Stimulated activated effector memory CD8-positive, alpha-beta T cell treated with anti-CD3 and anti-CD28 coated beads, Interleukin-12 subunit alpha, Interleukin-12 subunit beta, amount 100 ng/mL, for 72 hours (primary cell): ENCODE measurements around the gene UHRF1.
"Not testable (repeated sequence)": the region's sequence is repeated elsewhere in the genome, so short reads cannot be mapped to it uniquely, and the experiment has no call there.

Experiments
- ATAC-seq: fragments of 150-1000 bp; cut with Tn5 transposase; 2 replicates; pipeline ENCODE4 v1.10.0; 2021
- DNase-seq, 2 donors: peaks; one replicate each; pipeline ENCODE4 v3.0.0; 2021 to 2022; ENCODE audit warnings: low spot score in 2 of 2
- H3K27ac Mint-ChIP-seq: one replicate; pipeline ENCODE4 v1.8.0; 2022; ENCODE audit warnings: mild to moderate bottlenecking, mixed read lengths
- H3K36me3 Mint-ChIP-seq: one replicate; pipeline ENCODE4 v1.8.0; 2022; ENCODE audit warnings: mild to moderate bottlenecking, mixed read lengths
- H3K4me1 Mint-ChIP-seq: one replicate; pipeline ENCODE4 v1.8.0; 2022; ENCODE audit warnings: mixed read lengths
- H3K4me3 Mint-ChIP-seq: one replicate; pipeline ENCODE4 v1.8.0; 2022; ENCODE audit warnings: mild to moderate bottlenecking, mixed read lengths
- H3K9me3 Mint-ChIP-seq: one replicate; pipeline ENCODE4 v1.8.0; 2022; ENCODE audit warnings: mixed read lengths

UHRF1 gene

DNA sequence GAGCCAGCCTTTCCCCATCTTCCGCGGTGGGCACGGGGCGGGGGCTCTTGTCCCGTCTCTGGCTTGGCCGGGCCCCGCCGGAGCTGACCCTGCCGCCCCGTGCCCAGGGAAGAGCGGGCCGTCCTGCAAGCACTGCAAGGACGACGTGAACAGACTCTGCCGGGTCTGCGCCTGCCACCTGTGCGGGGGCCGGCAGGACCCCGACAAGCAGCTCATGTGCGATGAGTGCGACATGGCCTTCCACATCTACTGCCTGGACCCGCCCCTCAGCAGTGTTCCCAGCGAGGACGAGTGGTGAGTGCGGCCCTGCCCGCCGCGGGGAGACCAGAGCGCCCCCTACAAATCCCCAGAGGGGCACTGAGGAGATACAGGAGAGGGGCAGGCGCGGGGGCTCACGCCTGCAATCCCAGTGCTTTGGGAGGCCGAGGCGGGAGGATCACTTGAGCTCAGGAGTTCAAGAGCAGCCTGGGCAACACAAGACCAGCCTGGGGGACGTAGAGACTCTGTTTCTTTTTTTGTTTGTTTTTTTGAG lies 32.4 kb downstream of the UHRF1 start:
- not testable (repeated sequence) for H3K27ac Mint-ChIP-seq, H3K9me3 Mint-ChIP-seq, ATAC-seq

DNA sequence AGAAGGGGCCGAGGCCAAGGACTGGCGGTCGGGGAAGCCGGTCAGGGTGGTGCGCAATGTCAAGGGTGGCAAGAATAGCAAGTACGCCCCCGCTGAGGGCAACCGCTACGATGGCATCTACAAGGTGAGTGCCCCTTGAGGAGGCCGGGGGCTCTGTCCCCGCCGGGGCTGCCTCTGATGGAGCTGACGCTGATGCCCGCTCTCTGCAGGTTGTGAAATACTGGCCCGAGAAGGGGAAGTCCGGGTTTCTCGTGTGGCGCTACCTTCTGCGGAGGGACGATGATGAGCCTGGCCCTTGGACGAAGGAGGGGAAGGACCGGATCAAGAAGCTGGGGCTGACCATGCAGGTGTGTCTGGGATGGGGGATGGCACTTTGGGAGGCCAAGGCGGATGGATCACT lies 41.3 kb downstream of the UHRF1 start:
- H3K36me3 Mint-ChIP-seq = peaks cover 100% of the 10 kb centered on the region
- not testable (repeated sequence) for H3K9me3 Mint-ChIP-seq, H3K4me1 Mint-ChIP-seq, DNase-seq, H3K4me3 Mint-ChIP-seq, H3K27ac Mint-ChIP-seq, ATAC-seq

More for the DNA sequence above, 32.4 kb downstream of the UHRF1 start:
- not testable (repeated sequence) for H3K4me1 Mint-ChIP-seq, DNase-seq, H3K4me3 Mint-ChIP-seq
- H3K36me3 Mint-ChIP-seq = peaks cover 99% of the 10 kb centered on the region

DNA sequence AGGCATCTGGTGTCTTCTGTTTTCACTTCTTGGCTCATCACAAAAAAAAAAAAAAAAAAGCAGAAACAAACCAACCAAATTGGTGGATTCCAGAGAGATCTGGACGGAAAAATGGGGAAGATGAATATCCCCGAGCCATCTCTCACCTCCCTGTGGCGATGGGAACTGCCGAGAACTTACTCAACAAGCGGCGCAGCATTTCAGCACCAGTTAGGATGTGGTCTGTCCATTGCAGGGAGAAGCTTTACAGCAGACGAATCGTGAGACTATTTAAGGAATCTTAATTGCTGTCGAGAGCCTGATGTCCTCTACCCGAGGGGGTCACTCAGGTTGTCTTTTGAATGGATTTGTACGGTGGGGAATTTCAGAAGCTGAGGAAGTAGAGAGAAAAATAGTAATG lies 42.4 kb downstream of the UHRF1 start:
- H3K4me1 Mint-ChIP-seq = peaks cover 5% of the 10 kb centered on the region
- ATAC-seq (no peak), DNase-seq (no peak)
- peaks cover 100% of the 10 kb centered on the region for H3K36me3 Mint-ChIP-seq
- no peak overlapping the region for H3K27ac Mint-ChIP-seq
- H3K9me3 Mint-ChIP-seq = no peaks in the 10 kb centered on the region
- no peak overlapping the region for H3K4me3 Mint-ChIP-seq

DNA sequence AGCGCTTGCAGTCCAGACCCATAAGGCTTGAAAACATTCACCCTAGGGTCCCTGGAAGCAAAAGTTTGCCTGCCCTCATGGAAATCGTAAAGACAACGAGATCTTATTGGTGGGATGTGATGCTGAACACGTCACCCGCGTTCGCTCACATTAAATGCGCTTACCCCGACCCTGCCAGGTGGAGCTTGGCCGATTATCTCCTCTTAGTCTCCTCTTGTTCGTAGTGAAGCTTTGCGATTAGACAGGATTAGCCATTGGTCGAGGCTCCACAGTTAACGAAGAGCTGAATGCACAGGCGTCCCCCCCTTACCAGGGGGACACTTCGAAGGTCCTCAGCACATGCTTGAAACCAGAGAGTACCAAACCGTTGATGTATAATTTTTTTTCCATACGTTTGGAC lies 43.6 kb downstream of the UHRF1 start:
- Mint-ChIP-seq H3K4me1 (peaks cover 5% of the 10 kb centered on the region), H3K9me3 (no peaks in the 10 kb centered on the region), H3K4me3 (no peak overlapping the region), H3K27ac (no peak overlapping the region), H3K36me3 (peaks cover 100% of the 10 kb centered on the region)
- no peak for DNase-seq
- no peak for ATAC-seq

DNA sequence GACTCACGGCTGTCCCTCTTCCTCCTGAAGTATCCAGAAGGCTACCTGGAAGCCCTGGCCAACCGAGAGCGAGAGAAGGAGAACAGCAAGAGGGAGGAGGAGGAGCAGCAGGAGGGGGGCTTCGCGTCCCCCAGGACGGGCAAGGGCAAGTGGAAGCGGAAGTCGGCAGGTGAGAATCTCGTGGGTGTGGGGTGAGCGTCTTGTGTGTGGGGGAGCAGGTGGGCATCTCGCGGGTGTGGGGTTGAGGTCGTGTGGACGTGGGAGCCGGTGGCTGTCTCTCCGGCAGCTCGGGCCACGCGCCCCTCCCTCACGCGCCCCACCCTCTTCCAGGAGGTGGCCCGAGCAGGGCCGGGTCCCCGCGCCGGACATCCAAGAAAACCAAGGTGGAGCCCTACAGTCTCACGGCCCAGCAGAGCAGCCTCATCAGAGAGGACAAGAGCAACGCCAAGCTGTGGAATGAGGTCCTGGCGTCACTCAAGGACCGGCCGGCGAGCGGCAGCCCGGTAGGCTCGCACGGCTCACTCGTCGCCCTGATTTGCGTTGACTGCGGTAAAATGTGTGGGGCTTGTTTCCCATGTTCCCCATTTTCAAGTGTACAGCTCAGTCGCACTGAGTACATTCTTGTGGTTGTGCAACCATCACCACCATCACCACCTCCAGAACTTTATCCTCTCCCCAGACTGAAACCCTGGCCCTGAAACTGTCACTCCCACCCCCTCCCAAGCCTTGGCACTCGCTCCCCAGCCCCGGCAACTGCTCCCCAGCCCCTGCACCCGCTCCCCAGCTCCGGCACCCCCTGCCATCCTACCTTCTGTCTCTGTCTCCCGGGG lies 45.2 kb downstream of the UHRF1 start:
- H3K4me3 Mint-ChIP-seq, H3K9me3 Mint-ChIP-seq, DNase-seq, H3K4me1 Mint-ChIP-seq, ATAC-seq: not testable (repeated sequence)
- H3K36me3 Mint-ChIP-seq = peaks cover 100% of the 10 kb centered on the region
- H3K27ac Mint-ChIP-seq = peak overlapping the region; percentile 86

DNA sequence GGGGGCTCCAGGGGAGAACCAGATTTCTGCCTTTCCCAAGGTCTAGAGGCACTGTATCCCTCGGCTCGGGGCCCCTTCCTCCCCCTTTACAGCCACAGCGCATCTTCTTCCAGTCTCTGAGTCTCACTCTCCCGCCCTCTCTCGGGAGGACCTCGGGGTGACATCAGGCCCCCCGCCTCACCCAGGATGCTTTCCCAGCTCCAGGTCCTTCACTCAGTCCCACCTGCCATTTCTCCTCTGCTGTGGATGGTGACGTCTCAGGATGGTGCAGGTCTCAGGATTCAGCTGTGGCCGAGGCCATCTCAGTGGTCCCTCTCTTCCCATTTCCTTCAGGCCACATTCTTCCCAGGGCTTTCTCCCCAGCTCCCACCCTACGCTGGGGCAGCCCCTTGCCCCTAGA lies 46.0 kb downstream of the UHRF1 start:
- DNase-seq (no peak), ATAC-seq (no peak)

DNA sequence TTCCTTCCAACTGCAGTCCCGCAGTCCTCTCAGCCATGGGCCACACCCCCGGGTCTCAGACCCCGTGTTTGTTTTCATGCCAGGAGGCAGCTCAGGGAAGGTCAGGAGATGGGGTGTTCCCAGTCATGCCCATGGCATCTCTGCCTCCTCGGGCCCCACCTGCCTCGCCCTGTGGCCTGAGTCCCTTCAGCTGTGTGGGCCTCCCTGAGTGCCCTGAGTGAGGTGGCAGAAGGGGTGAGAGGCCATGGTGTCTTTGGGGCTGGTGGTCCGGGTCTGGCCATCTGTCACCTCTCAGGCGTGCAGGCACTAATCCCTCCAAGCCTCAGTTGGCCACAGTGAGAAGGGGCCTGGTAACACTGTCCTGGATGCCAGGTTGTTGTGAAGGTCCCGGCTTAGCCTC lies 48.7 kb downstream of the UHRF1 start:
- H3K4me1 Mint-ChIP-seq = peaks cover 5% of the 10 kb centered on the region
- ATAC-seq (no peak), DNase-seq (no peak)
- H3K9me3 Mint-ChIP-seq = no peaks in the 10 kb centered on the region
- peaks cover 96% of the 10 kb centered on the region for H3K36me3 Mint-ChIP-seq
- H3K4me3 Mint-ChIP-seq = no peak overlapping the region
- no peak overlapping the region for H3K27ac Mint-ChIP-seq

More for the DNA sequence above, 46.0 kb downstream of the UHRF1 start:
- Mint-ChIP-seq H3K36me3 (peaks cover 100% of the 10 kb centered on the region), H3K4me3 (no peak overlapping the region), H3K9me3 (no peaks in the 10 kb centered on the region), H3K27ac (peak overlapping the region; percentile 86), H3K4me1 (peaks cover 5% of the 10 kb centered on the region)

DNA sequence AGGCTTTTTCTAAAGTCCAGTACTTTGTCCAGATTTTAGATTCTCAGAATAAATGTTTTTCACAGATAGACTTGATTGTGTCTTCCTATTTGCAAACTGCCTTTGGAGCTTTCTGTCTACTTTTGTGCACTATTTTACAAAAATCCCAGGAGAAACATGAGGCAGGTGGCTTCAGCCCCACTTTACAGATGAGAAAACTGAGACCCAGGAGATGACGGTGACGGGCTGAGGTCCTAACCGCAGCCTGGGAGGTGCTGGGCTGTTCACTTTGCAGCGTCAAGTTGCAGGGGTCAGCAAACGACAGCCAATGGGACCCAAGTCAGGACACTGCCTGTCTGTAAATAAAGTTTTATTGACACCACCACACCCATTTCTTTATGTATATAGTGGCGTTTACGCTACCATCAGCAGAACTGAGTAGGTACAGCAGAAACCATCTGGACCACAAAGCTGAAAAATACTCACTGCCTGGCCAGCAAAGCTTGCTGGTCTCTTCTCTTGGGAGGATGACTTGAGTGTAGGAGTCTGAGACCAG lies 52.9 kb downstream of the UHRF1 start:
- Mint-ChIP-seq H3K27ac (no peak overlapping the region), H3K9me3 (no peaks in the 10 kb centered on the region), H3K4me1 (peaks cover 2% of the 10 kb centered on the region), H3K36me3 (peaks cover 75% of the 10 kb centered on the region), H3K4me3 (no peak overlapping the region)
- ATAC-seq (no peak), DNase-seq (no peak)

DNA sequence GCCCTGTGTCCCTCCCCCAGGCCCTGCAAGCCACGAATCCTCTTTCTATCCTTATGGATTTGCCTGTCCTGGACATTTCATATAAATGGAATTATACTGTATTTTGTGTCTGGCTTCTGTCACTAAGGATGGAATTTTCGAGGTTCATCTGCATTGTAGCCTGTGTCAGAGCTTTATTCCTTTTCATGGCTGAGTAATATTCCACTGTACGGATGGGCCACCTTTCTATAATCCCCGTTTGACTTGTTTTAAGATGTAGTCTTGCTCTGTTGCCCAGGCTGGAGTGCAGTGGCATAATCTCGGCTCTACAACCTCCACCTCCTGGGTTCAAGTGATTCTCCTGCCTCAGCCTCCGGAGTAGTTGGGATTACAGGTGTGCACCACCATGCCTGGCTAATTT lies 55.8 kb downstream of the UHRF1 start:
- no peak for ATAC-seq
- peaks cover 67% of the 10 kb centered on the region for H3K36me3 Mint-ChIP-seq
- H3K4me1 Mint-ChIP-seq = peaks cover 24% of the 10 kb centered on the region
- no peak for DNase-seq
- H3K9me3 Mint-ChIP-seq = no peaks in the 10 kb centered on the region
- H3K27ac Mint-ChIP-seq = no peak overlapping the region
- no peak overlapping the region for H3K4me3 Mint-ChIP-seq

DNA sequence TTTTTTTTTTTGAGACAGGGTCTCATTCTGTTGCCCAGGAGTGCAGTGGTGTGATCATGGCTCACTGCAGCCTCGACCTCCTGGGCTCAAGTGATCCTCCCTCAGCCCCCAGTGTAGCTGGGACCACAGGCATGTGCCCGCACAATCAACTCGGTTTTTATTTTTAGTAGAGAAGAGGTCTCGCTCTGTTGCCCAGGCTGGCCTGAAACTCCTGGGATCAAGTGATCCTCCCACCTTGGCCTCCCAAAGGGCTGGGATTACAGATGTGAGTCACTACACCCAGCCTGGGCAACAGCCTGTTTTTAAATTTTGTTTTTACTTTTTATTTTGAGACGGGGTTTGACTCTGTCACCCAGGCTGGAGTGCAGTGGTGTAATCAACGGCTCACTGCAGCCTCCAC lies 57.3 kb downstream of the UHRF1 start:
- peaks cover 39% of the 10 kb centered on the region for H3K4me1 Mint-ChIP-seq
- no peak overlapping the region for H3K4me3 Mint-ChIP-seq
- no peak for ATAC-seq
- H3K9me3 Mint-ChIP-seq = no peaks in the 10 kb centered on the region
- no peak for DNase-seq
- peaks cover 61% of the 10 kb centered on the region for H3K36me3 Mint-ChIP-seq
- peak overlapping the region; percentile 50 for H3K27ac Mint-ChIP-seq

DNA sequence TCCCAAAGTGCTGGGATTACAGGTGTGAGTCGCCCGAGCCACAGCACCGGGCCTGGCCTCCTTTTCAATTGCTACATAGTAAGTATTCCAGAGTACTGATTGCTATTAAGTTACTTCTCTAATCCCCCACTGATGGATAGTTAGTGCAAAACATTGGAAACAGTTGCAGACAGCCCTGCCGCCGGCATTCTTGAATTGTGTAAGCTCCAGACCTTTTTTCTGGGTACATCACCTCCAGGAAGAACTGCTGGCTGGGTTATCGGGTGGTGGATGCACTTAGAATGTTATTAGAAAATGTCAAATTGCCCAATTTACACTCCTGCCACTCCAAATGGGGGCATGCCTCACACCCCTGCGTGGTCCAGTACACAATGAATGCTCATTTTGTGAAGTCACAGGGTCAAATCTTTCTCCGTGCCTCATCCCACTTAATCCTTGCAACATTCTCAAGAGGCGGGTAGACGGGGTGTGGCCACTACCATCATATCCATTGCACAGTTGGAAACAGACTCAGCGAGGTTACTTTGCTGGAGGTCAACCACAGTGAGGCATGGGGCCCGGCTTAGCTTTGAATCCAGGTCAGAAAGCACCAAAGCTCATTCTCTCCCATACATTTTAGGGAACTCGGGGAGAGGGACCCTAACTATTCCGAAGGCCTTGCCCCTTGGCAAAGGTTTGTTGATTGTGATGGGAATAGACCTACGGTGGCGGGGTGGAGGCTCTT lies 58.6 kb downstream of the UHRF1 start:
- Mint-ChIP-seq H3K9me3 (no peaks in the 10 kb centered on the region), H3K4me1 (peaks cover 52% of the 10 kb centered on the region), H3K4me3 (peak overlapping the region; percentile 98), H3K36me3 (peaks cover 48% of the 10 kb centered on the region), H3K27ac (peak overlapping the region; percentile 97)
- ATAC-seq = no peak
- no peak for DNase-seq

DNA sequence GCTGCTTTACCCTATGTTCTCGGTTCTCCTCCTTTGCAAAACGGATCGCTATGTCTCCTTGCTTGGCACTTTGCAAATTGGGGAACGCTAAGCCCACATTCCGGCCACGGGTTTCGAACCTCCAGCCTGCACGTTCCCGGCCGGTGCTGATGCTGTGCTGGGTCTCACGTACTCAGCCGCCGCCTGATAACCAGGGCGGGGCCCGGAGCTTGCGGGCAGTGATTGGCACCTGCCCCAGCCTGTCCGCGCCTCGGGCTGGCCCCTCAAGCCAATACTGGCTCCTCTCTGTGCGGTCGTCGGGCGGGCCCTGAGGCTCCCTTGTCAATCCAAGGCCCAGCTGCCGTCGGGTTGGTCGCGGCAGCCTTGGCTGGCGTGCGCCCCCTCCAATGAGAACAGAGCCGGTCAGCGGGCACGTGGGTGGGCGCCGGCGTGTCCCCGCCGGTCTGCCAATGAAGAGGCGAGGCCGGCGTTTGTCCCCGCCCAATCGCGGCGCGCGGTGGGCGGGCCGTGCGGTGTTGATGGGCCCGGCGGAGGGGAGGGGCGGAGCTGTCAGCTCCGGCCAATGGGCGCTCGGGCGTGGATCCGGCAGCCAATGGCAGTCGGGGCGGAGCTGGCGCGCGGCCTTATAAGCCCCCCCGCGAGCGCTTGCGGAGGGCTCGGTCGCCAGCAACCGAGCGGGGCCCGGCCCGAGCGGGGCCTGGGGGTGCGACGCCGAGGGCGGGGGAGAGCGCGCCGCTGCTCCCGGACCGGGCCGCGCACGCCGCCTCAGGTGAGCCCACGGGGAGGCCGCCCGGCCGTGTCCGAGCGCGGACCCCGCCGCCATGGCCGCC lies 59.4 kb downstream of the UHRF1 start, which contains the start of gene KDM4B:
TSS of gene KDM4B (plus strand) at position 652 of the 830 bp plus-strand sequence. CDS start 63,778 bp downstream, outside the sequence.
- DNase-seq = peak; percentile 98 to 99
- peak; percentile 96 for ATAC-seq
- Mint-ChIP-seq H3K36me3 (peaks cover 40% of the 10 kb centered on the region), H3K4me1 (peaks cover 56% of the 10 kb centered on the region), H3K27ac (peak within 1 kb of the TSS; percentile 97), H3K9me3 (no peaks in the 10 kb centered on the region), H3K4me3 (peak within 1 kb of the TSS; percentile 98)

DNA sequence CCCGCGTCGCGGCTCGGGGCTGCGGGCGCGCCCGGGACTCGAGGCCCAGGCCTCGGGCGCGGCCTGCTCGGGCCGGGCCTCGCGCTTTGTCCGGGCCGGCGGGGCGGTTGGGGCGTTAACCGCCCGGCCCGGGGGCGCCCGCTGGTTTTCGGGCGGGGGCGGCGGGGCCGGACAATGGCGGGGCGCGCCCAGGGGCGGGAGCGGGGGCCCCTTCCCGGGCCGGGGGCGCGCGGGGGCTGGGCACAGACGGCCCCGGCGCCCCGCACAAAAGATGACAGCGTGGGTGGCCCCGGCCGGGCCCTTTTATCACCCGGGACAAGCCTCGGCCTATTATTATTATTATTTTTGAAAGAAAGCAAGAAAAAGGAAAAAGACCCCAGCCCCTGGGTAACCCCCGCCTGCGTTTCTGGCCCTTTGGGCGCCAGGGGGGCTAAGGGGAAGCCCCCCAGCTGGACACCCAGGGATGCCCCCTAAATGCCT lies 60.0 kb downstream of the UHRF1 start:
- no peak for DNase-seq
- no peak for ATAC-seq
- H3K27ac Mint-ChIP-seq = peak overlapping the region; percentile 97
- H3K36me3 Mint-ChIP-seq = peaks cover 34% of the 10 kb centered on the region
- no peaks in the 10 kb centered on the region for H3K9me3 Mint-ChIP-seq
- H3K4me1 Mint-ChIP-seq = peaks cover 56% of the 10 kb centered on the region
- H3K4me3 Mint-ChIP-seq = peak overlapping the region; percentile 98

DNA sequence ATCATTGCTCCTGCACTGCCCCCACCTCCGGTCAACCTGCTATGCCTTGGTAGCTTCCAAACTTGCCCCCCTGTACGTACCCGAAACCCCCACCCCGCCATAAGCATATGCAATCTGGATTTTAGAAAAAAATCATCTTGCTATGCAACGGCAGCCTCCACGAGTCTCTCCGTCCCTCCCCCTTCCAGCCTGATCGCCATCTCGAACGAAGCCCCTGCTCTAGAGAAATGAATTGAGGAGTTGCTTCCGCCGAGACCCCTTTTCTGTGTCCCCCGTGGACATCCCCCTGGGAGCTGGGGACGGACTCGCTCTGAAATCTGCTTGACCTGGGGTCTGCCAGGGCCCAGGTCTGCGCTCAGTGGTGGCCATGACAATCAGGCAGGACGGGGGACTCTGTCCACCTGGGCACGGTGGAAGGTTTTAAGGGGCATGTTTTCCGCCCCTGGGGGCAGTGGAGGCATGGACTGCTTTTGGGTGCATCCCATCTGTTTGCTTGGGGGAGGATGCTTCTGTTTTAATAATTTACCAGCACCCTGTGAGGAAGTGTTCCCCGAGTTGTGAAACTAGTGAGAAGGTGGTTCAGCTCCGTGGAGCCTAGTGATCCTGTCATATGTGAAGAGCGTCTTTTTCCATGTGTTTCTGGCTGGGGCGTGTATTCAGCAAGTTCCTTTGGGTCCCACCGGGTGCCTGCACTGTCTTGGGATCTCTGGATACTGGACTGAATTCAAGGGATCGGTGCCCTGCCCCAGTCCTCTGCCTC lies 60.7 kb downstream of the UHRF1 start:
- DNase-seq = peak in 1 of 2 donors; percentile 60
- Mint-ChIP-seq H3K4me3 (peak overlapping the region; percentile 98), H3K9me3 (no peaks in the 10 kb centered on the region), H3K27ac (peak overlapping the region; percentile 97), H3K36me3 (peaks cover 35% of the 10 kb centered on the region), H3K4me1 (peaks cover 60% of the 10 kb centered on the region)
- ATAC-seq = no peak
